Gastroesophageal sphincter (tissue), 2 donors: ENCODE measurements around the gene LTV1.

ENCODE experiments used
- POLR2A ChIP-seq, 2 donors: fragments of 450-650 bp; IDR thresholded peaks; one replicate each; pipeline ENCODE4 v1.6.1; 2017; ENCODE audit warnings: antibody characterized with exemption in 2 of 2, mild to moderate bottlenecking in 2 of 2, moderate library complexity in 1 of 2
- POLR2AphosphoS5 ChIP-seq: sonication (generic); formaldehyde crosslinking; IDR thresholded peaks from one replicate; pipeline ENCODE4 v1.6.1; 2017; ENCODE audit warnings: antibody characterized with exemption

- TF ChIP-seq POLR2A (IDR thresholded peaks at IDR 0.05) (no peak), POLR2AphosphoS5 (no peak)
These were observed 41.2 kb downstream of the LTV1 start for GRCh38 chr6:143884216-143884900.
